Measurements from ENCODE around the gene SFT2D3. TPM values are rescaled to one million over a fixed set of nuclear protein-coding genes. Genes with fewer than 3 reads are reported as not detected.

Gene SFT2D3
- total RNA-seq, 1 experiment from 2014 or later, result 11.4 TPM

DNA sequence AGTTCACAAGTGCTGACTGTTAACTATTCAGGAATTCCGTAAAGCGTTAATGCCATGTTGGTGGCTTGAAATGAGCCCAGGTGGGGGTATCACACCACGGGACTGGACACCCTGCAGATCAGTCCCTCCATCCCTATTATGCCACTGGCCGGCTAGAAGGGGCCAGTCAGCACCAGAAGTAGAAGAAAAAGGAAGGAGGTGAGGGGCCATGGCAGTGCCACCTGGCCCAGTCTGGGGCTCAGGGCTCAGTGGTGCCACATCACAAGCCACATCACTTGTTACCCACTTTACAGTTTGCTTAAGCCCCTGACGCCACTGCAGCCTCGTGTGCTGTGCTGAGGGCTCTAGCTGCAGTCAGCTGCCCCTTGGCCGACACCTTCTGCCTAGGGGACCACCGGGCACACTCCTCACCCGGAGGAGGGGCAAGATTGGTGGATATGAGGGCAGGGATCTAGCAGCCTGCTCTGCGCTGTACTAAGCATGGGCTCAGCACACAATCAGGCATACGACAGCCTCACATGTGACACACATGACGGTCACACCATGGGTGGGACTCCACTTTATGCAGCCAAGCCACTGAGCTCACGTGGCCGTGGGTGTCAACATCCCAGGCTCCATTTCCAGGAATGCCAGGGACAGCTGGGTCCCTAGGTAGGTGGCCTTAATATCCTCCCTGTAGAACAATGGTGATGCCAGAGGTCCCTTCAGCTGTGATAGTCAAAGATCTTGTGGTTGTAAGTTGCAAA, 29.6 kb upstream of the SFT2D3 start:
- Histone ChIP-seq H3K27me3 (replicated peaks) (no peaks in the 10 kb centered on the region), H3K4me3 (no peak overlapping the region), H3K9me3 (replicated peaks) (no peaks in the 10 kb centered on the region), H3K4me1 (replicated peaks) (peaks cover 31% of the 10 kb centered on the region), H3K36me3 (peaks cover 4% of the 10 kb centered on the region), H3K27ac (no peak overlapping the region)
- DNase-seq (ENCODE audit: low read depth in 1 of 2, low spot score in 2 of 2), result no peak

- no peaks in the 10 kb centered on the region for H3K9me3 ChIP-seq (replicated peaks)
- peaks cover 31% of the 10 kb centered on the region for H3K4me1 ChIP-seq (replicated peaks)
- no peak overlapping the region for H3K27ac ChIP-seq
- peaks cover 4% of the 10 kb centered on the region for H3K36me3 ChIP-seq
- DNase-seq (ENCODE audit: low read depth in 1 of 2, low spot score in 2 of 2), result no peak
- no peaks in the 10 kb centered on the region for H3K27me3 ChIP-seq (replicated peaks)
- no peak overlapping the region for H3K4me3 ChIP-seq
Observed at GRCh38 chr2:127672341-127673224, 28.7 kb upstream of the SFT2D3 start.

- no peak for DNase-seq (ENCODE audit: low read depth in 1 of 2, low spot score in 2 of 2)
- Histone ChIP-seq H3K27me3 (replicated peaks) (no peaks in the 10 kb centered on the region), H3K4me1 (replicated peaks) (peaks cover 31% of the 10 kb centered on the region), H3K9me3 (replicated peaks) (no peaks in the 10 kb centered on the region), H3K4me3 (peak overlapping the region; percentile 85; the same call in 1 of the 2 replicates), H3K36me3 (peaks cover 4% of the 10 kb centered on the region), H3K27ac (no peak overlapping the region)
Observed at GRCh38 chr2:127673291-127674069, 27.8 kb upstream of the SFT2D3 start.

- no peaks in the 10 kb centered on the region for H3K9me3 ChIP-seq (replicated peaks)
- H3K4me3 ChIP-seq, result peak overlapping the region; percentile 85
- no peak overlapping the region for H3K27ac ChIP-seq
- peaks cover 4% of the 10 kb centered on the region for H3K36me3 ChIP-seq
- peaks cover 31% of the 10 kb centered on the region for H3K4me1 ChIP-seq (replicated peaks)
- H3K27me3 ChIP-seq (replicated peaks), result no peaks in the 10 kb centered on the region
- peak; percentile 31 to 39 for DNase-seq (ENCODE audit: low read depth in 1 of 2, low spot score in 2 of 2)
Observed at GRCh38 chr2:127674241-127675209, 26.8 kb upstream of the SFT2D3 start.

DNA sequence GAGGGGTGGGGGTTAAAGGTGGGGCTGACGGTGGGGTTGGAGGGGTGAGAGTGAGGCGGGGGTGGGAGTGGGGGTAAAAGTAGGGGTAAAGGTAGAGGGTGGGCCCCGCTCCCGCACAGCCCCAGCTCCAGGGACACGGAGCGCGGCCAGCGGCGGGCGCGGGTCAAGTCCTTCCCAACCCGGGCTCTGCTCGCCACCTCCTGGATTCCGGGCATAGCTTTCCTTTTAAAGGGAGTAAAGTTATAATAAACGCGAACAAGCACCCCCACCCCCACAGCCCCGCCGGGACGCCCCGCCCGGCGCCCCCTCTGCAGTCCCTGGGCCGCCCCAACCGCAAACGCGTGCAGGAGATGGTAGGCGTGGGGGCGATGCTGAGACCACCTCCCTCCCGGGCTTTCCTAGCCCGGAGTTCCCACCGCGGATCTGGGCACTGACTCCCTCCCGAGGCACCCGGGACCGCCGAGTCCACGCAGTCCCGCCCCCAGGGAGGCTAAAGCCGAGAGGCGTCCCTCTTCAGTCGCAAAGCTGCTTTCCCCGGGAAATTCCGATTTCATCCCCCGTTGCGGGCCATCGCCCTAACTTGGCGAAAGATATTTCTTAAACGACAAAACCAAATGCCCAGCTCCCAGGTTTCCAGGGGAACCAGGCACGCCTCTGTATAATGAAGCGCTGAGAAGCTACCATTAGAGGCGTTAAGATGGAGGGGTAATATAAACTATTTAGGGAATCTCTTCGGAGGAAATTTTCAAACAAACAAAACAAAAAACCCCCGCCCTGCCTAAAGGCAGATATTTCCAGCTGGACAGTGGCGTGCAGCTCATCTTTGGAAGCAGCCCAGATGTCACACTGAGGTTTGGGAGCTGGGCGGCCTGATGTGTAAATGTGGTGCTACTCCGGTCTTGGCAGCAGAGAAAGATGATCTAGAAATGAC, 25.7 kb upstream of the SFT2D3 start, which contains the start of gene LIMS2:
TSS of gene LIMS2 (minus strand) at position 200 of the 931 bp plus-strand sequence. CDS start 506 bp downstream, outside the sequence.
- Histone ChIP-seq H3K27ac (no peak within 1 kb of the TSS), H3K4me1 (replicated peaks) (peaks cover 31% of the 10 kb centered on the region), H3K9me3 (replicated peaks) (no peaks in the 10 kb centered on the region), H3K36me3 (no peaks in the 10 kb centered on the region; the same call in none of the 2 replicates), H3K4me3 (peak within 1 kb of the TSS; percentile 85), H3K27me3 (replicated peaks) (no peaks in the 10 kb centered on the region)
- peak; percentile 49 to 71 for DNase-seq (ENCODE audit: low read depth in 1 of 2, low spot score in 2 of 2)

DNA sequence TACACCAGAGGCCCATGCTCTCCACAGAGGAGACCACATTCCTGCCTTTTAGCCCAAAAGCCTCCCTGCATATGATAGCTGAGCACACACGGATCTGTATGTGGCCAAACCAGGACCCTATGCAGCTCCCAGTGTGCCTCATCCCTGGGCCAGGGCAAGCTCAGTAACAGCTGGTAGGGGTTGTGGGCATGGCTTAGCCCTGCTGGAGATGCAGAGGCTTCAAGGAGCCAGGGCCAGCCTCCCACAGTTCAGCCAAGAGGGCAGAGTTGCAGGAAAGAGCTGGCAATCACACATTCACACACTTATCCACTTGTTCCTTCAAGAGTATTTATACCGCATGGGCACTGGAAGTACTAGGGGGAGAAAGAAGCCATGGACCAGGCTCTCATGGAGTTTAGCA, 24.4 kb upstream of the SFT2D3 start:
- Histone ChIP-seq H3K4me1 (replicated peaks) (peaks cover 31% of the 10 kb centered on the region), H3K27me3 (replicated peaks) (no peaks in the 10 kb centered on the region), H3K9me3 (replicated peaks) (no peaks in the 10 kb centered on the region), H3K36me3 (no peaks in the 10 kb centered on the region; the same call in none of the 2 replicates), H3K27ac (no peak overlapping the region), H3K4me3 (no peak overlapping the region)
- no peak for DNase-seq (ENCODE audit: low read depth in 1 of 2, low spot score in 2 of 2)

- H3K27me3 ChIP-seq (replicated peaks), result no peaks in the 10 kb centered on the region
- no peak for DNase-seq (ENCODE audit: low read depth in 1 of 2, low spot score in 2 of 2)
- no peak overlapping the region for H3K4me3 ChIP-seq
- H3K27ac ChIP-seq, result no peak overlapping the region
- H3K9me3 ChIP-seq (replicated peaks), result no peaks in the 10 kb centered on the region
- H3K4me1 ChIP-seq (replicated peaks), result peaks cover 17% of the 10 kb centered on the region
- H3K36me3 ChIP-seq, result no peaks in the 10 kb centered on the region; the same call in 1 of the 2 replicates
Observed at GRCh38 chr2:127678531-127678930, 22.8 kb upstream of the SFT2D3 start.

DNA sequence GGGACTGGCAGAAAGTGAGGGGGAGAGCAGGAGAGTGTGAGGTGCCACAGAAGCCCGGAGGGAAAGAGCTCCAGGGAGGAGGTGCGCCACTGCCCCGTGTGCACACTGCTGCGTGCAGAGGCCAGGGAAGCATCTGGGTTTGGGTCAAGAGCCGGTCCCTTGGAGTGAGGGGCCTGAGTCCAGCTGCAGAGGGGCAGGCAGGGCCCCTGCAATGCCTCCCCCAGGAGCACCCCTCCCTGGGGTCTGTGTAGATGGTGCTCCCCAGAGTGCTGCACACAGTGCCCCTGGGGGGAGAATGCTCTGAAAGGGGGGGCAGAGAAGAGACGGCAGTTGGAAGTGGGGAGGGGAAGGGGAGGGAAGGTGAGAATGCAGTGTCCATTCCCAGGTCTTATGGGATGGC, 22.3 kb upstream of the SFT2D3 start:
- Histone ChIP-seq H3K4me1 (replicated peaks) (peaks cover 12% of the 10 kb centered on the region), H3K27me3 (replicated peaks) (no peaks in the 10 kb centered on the region), H3K36me3 (no peaks in the 10 kb centered on the region; the same call in 1 of the 2 replicates), H3K27ac (no peak overlapping the region), H3K9me3 (replicated peaks) (no peaks in the 10 kb centered on the region), H3K4me3 (no peak overlapping the region)
- no peak for DNase-seq (ENCODE audit: low read depth in 1 of 2, low spot score in 2 of 2)

DNA sequence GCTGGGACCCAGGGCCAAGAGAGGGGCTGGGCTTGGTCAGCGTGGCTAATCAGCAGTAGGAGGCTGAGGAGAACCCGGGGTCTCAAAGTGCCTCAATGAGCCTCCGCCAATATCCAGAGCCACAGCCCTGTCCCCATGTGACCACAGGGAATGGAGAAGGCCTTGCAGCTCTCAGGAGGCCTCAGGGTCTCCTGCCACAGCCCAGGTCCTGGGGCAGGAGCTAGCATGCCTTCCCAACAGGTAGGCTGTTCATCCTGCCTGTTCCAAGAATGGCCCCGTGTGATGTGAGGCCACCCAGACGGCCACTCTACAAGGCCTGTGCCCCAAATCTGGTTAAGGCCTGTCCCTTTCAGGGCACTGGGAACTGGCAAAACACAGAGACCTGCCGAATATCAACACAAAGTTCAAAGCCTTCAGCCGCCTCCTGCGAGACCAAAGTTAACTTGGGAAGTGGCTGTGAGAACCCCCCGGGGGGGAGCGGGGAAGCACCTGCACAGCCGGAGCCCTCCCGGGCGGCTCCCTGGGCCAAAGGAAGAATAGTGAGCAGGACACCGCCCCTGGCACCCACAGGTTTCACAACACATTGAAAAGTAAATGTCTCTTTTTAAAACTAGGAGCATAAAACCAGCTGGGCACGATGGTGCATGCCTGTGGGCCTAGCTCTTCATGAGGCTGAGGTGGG, 21.5 kb upstream of the SFT2D3 start:
- no peak for DNase-seq (ENCODE audit: low read depth in 1 of 2, low spot score in 2 of 2)
- H3K4me3 ChIP-seq, result no peak overlapping the region
- H3K27ac ChIP-seq, result no peak overlapping the region
- no peaks in the 10 kb centered on the region for H3K9me3 ChIP-seq (replicated peaks)
- H3K36me3 ChIP-seq, result no peaks in the 10 kb centered on the region; the same call in 1 of the 2 replicates
- peaks cover 4% of the 10 kb centered on the region; the same call in 1 of the 2 replicates for H3K4me1 ChIP-seq (replicated peaks)
- no peaks in the 10 kb centered on the region for H3K27me3 ChIP-seq (replicated peaks)

DNA sequence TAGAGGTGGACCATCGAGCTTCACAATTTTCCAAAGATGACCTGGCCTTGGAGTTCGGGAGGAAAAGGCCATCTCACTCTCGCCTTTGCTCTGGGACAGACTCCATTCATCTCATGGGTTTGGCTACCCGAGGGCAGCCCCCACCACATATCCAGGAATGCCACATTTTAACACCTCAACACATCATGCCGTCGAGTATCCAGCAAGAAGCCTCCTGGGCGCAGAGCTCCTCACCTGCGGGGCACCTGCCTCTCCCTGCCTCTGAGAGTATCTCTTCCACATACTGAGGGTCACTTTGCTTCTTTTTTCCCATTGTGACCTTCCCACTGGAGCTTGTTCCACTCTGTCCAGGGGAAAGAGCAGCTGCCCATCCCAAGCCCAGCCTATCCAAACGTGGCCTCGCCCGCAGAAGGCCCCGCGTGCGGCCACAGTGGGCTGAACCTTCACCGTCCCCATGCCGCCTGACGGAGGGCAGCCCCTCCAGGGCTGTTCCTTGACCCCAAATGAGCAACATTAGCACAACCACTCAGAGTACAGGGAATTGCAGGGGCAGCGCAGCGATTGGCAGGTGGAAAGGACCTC, 20.5 kb upstream of the SFT2D3 start:
- H3K27me3 ChIP-seq (replicated peaks), result no peaks in the 10 kb centered on the region
- H3K4me3 ChIP-seq, result no peak overlapping the region
- H3K27ac ChIP-seq, result no peak overlapping the region
- H3K9me3 ChIP-seq (replicated peaks), result no peaks in the 10 kb centered on the region
- H3K36me3 ChIP-seq, result no peaks in the 10 kb centered on the region
- H3K4me1 ChIP-seq (replicated peaks), result 0 out of 2 replicates have a peak, but pooled peaks cover 3% of the 10 kb centered on the region
- DNase-seq (ENCODE audit: low read depth in 1 of 2, low spot score in 2 of 2), result no peak

DNA sequence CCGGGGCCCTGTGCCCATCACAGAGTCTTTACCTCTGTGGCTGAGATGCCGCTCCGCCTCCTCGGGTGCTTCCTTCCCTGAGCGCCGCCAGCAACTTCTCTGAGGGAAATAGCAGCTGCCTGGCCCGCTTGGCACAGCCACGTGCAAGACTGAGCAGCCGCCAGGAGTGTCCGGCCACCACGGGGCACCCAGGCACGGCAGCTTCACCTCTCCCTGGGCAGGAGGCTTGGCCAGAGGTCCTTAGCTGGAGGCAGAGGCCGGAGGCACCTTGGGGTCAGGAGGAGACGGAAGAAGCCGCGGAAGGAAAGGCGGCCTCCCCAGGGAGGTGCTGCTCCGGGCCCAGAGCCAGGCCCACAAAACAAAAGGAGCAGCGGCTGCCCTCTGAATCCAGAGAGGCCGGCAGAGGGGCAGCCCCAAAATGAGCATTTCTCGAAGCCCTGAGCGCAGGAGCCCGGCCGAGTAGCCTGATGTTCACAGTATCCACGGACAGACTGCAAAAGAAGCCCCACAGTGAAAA, 20.0 kb upstream of the SFT2D3 start:
- no peak overlapping the region for H3K4me3 ChIP-seq
- no peaks in the 10 kb centered on the region for H3K36me3 ChIP-seq
- H3K9me3 ChIP-seq (replicated peaks), result no peaks in the 10 kb centered on the region
- no peak overlapping the region for H3K27ac ChIP-seq
- no peaks in the 10 kb centered on the region for H3K27me3 ChIP-seq (replicated peaks)
- DNase-seq (ENCODE audit: low read depth in 1 of 2, low spot score in 2 of 2), result no peak
- H3K4me1 ChIP-seq (replicated peaks), result no peaks in the 10 kb centered on the region
